OCI-LY7 (cell line): ENCODE data around the gene PCIF1.

Experiments
- EZH2phosphoT487 ChIP-seq: fragments of 200-600 bp; sonication (generic); IDR thresholded peaks from 2 replicates; pipeline ENCODE4 v1.6.1; 2018; ENCODE audit warnings: low read depth, borderline replicate concordance, mild to moderate bottlenecking, mixed run types, antibody characterized with exemption, low read length, moderate library complexity, mixed read lengths
- TF ChIP-seq, protein P1 (sequence below): fragments of 200-600 bp; sonication (generic); conservative IDR thresholded peaks from 2 replicates; pipeline ENCODE4 v1.5.1; 2014; ENCODE audit warnings: mild to moderate bottlenecking, antibody characterized with exemption, low read length, moderate library complexity, mixed read lengths

DNA sequence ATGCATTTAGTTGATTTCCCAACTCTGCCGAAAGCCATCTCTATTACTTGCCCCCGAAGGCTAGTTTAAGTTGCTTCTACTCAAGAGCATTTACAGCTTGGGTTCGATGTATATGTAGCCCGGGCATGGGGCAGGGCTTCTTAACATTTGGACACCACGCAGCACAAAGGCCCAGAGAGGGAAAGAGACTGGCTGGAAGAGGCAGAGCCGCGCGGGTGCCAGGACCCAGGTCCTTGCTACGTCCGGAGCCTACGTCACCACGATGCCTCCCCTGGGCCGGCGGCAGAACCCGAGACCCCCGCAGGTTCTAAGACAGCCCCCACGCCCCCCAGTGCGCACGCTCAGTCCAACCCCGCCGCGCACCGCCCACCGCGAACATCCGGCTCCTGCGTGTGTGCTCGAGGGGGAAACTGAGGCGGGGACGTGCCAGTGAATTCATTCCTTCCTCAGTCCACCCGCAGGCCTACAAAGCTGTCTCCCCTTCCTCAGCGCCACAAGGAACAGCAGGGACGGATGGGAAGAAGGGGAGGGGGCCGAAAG, 367 bp upstream of the PCIF1 start:
- TF ChIP-seq, protein P1, sequence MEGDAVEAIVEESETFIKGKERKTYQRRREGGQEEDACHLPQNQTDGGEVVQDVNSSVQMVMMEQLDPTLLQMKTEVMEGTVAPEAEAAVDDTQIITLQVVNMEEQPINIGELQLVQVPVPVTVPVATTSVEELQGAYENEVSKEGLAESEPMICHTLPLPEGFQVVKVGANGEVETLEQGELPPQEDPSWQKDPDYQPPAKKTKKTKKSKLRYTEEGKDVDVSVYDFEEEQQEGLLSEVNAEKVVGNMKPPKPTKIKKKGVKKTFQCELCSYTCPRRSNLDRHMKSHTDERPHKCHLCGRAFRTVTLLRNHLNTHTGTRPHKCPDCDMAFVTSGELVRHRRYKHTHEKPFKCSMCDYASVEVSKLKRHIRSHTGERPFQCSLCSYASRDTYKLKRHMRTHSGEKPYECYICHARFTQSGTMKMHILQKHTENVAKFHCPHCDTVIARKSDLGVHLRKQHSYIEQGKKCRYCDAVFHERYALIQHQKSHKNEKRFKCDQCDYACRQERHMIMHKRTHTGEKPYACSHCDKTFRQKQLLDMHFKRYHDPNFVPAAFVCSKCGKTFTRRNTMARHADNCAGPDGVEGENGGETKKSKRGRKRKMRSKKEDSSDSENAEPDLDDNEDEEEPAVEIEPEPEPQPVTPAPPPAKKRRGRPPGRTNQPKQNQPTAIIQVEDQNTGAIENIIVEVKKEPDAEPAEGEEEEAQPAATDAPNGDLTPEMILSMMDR = no peak
- TF ChIP-seq EZH2phosphoT487 = no peak
